C4-2B (cell line): ENCODE measurements around the gene ACLY.

Experiments
- ZFX ChIP-seq: fragments of 450-650 bp; IDR thresholded peaks from 2 replicates; pipeline ENCODE4 v1.6.1; 2017
- TF ChIP-seq, protein P1 (sequence below): fragments of 450-650 bp; conservative IDR thresholded peaks from 2 replicates; pipeline ENCODE4 v1.5.1; 2017; ENCODE audit warnings: mild to moderate bottlenecking

DNA sequence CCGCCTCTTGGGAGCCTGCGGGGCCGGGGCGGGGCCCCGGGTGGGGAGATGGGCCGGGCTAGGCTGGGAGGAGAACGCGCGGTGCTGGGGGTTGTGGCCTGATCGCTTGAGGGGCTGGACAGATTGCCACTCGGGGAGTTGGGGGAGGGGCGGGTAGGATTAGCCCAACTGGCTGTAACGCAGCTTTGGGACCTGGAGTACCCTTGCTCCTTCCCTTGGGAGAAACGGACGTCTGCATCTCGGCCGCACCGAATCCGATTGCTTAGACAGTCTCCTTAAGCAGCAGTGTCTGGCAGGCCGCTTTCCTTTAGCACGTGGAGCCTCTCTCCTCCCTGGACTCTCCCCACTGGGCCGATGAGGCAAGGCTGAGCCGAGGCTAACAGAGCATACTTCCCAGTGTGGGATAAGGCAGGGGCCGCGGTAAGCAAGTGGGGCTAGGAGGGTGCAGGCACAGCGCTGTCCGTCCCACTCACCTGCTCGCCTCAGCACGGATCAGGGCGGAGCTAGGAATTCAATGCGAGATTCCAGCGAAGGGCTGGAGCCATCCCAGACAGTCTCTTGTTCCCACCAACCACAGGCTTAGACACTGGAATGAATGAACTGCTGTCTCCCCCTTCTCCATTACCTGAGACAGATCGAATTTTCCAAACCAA is 540 bp upstream of the ACLY start:
- TF ChIP-seq, protein P1, sequence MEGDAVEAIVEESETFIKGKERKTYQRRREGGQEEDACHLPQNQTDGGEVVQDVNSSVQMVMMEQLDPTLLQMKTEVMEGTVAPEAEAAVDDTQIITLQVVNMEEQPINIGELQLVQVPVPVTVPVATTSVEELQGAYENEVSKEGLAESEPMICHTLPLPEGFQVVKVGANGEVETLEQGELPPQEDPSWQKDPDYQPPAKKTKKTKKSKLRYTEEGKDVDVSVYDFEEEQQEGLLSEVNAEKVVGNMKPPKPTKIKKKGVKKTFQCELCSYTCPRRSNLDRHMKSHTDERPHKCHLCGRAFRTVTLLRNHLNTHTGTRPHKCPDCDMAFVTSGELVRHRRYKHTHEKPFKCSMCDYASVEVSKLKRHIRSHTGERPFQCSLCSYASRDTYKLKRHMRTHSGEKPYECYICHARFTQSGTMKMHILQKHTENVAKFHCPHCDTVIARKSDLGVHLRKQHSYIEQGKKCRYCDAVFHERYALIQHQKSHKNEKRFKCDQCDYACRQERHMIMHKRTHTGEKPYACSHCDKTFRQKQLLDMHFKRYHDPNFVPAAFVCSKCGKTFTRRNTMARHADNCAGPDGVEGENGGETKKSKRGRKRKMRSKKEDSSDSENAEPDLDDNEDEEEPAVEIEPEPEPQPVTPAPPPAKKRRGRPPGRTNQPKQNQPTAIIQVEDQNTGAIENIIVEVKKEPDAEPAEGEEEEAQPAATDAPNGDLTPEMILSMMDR: no peak
- 0 out of 2 replicates have a peak, but pooled peaks have one; percentile 21 for TF ChIP-seq ZFX
